8988T (cell line): ENCODE results near the gene ID2.

Experiments
- DNase-seq: peaks from one replicate; pipeline ENCODE4 v3.0.0; 2011

ID2 gene, protein sequence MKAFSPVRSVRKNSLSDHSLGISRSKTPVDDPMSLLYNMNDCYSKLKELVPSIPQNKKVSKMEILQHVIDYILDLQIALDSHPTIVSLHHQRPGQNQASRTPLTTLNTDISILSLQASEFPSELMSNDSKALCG

DNA sequence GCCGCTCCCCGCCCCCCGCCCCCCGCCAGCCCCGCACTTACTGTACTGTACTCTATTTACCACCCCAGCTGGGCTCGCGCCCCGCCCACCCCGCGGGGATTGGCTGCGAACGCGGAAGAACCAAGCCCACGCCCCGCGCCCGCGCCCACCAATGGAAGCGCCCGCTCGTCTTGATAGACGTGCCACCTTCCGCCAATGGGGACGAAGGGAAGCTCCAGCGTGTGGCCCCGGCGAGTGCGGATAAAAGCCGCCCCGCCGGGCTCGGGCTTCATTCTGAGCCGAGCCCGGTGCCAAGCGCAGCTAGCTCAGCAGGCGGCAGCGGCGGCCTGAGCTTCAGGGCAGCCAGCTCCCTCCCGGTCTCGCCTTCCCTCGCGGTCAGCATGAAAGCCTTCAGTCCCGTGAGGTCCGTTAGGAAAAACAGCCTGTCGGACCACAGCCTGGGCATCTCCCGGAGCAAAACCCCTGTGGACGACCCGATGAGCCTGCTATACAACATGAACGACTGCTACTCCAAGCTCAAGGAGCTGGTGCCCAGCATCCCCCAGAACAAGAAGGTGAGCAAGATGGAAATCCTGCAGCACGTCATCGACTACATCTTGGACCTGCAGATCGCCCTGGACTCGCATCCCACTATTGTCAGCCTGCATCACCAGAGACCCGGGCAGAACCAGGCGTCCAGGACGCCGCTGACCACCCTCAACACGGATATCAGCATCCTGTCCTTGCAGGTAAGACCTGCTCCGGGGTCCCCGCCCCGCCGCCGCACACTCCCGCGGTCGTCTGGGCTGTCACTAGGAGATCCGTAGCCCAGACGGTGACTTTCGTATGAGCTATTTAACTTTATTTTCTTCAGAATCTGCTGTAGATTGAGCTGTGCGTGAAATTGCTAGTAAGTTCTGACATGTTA lies at the start of gene ID2:
Gene ID2, plus strand, starts transcription at position 271 of the 907 bp plus-strand sequence. Its CDS starts 110 bp downstream, at position 381.
- DNase-seq: peak; percentile 98

DNA sequence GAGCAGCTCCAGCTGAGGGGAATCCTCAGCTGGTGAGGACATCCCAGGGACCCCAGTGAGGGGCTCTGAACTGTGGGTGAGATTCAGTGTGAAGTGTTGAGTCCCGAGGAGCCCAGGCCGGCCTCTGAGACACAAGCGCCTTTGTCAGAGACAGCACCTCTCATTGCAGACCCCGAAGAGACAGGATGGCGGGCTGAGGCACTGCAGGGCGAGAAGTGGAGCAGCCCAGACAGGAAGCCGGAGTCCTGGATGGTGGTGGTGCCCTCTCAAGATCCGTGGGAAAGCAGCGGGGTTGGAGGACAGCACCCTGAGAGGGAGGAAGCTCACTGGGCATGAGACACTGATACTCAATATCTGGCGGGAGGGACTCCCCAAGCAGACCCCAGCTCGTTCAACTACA lies 49.1 kb upstream of the ID2 start:
- DNase-seq: no peak

DNA sequence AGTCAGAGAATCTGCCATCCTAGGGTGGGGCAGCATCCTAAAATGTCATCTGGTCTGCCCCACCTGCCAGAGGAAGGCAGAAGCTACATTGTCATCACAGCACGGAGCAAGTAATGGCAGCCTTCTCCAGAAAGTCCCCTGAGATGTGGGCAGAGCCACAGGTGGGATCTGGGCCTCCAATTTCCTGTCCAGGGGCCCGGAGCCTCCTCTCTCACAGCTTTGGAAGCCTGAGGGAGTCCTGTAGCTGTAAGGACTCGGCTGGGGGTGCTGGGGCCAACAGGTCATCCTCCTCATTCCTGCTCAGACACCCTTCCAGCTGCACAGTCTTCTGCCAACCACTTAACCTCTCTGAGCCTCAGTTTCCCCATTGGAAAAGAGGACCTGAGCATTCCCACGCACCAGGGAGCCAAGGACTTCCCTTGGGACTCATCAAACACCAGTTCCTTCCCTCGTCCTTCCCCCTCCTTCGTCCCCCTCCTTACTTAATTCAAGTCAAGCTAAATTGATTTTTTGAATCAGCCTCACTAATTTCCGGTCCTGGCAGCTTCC lies 48.6 kb upstream of the ID2 start:
- DNase-seq: no peak

DNA sequence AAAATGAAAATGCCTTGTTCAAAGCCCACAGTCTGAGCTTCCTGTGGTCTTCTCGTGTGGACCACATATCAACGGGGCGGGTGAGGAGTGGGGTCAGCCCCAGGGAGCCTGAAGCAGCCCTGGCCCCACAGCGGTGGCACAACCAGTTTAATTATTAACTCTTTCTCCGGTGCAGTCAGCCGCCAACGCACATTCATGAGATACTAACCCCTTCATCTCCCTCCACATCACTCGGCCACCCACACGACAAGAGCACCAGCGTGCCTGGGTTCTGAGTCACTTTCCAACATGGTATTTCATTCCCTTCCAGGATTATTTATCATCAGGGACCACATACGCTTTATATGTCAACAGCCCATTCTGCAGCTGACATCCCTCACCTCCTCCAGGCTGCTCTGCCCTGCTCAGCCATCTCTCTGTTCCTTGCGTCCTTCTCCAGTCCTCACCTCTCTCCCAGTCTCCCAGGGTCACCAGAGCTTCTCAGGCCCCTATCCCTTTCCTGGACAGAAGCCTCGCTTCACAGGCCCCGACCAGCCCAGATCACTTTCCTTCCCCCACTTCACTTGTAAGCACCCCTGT lies 48.0 kb upstream of the ID2 start:
- DNase-seq: peak; percentile 53

DNA sequence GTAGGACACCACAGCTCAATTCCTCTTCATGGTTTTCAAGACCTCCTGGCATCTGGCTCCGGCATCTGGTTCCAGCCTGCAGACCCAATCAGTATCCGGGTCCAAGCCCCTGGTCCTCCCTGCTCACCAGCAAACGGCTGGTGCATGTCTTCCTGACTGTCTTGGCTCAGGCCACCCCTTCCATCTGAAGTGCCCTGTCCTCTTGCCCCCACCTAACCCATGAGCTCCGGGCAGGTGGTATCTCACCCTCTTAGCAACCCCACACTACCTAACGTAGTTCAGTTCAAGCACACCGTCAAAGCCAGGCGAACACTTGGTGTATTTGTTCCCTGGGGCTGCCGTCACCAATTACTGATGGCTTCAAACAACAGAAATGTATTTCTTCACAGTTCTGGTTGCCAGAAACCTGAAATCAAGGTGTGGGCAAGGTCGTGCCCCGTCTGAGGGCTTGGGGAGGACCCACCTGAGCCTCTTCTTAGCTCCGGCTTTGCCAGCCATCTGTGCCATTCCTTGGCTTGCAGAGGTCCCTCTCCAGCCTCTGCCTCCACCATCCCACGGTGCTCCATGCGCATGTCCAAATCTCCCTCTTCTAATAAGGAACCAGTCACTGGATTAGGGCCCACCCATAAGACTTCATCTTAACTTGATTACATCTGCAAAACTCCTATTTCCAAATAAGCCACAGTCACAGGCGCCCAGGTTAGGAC lies 47.2 kb upstream of the ID2 start:
- no peak for DNase-seq

DNA sequence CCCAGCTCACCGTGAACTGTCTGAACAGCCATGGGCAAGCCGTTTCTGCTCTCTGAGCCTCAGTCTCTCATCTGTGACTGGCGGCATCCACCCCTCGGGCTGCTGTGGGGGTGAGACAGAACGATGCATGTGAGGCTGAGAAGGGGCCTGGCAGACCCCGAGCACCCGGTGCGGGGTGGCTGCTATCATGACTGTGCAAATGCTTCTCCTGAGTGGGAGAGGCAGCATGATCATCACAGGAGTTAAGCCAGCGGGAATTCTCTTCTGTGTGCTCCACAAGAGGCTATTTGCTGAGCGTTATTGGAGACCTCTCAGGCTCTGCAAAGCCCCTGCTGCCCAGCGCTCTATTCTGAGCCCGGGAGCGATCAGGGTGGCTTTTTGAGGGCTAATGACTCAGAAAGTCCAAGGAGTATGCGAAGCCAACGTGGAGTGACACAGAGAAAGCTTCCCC lies 45.8 kb upstream of the ID2 start:
- no peak for DNase-seq

DNA sequence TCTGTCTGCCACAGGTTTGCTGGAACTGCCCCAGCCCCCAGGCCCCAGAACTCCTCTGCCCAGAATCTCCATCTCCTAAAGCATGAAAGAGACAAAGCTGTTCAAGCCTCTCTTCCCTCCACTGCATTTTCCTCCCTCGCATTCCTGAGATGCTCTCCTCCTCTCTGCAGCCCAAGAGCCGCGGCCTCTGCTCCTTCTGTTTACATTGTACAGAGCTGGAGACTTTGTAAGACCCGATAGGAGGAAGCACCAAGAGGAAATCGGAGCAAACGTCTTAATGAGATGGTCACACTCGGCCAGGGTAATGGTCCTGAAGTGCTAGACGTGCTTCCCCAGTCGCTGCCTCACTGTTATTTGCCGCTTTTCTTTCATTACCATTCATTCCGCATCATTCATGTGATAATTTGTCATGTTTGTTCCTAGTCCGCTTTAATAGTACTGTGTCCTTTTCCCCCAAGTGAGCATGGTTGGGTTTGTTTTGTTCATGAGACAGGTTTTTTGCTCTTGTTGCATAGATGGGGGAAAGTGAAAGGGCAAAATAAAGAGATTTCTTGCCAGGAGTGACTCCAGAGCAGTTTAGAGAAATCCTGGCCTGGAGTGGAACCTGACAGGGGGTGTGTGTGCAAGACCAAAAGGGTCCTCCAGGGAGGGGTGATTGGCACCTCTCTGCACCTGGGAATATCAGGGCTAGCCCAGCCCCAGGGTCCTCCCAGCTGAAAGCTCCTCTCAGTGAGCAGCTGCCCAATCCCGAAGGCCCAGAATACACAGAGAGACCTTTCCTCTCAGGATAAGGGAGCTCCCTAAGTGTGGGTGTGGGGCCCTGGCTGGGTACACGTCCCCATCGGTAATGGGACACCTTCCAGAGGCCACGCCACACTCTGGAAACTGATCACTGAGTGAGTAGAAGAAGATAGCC lies 44.9 kb upstream of the ID2 start:
- DNase-seq: no peak

DNA sequence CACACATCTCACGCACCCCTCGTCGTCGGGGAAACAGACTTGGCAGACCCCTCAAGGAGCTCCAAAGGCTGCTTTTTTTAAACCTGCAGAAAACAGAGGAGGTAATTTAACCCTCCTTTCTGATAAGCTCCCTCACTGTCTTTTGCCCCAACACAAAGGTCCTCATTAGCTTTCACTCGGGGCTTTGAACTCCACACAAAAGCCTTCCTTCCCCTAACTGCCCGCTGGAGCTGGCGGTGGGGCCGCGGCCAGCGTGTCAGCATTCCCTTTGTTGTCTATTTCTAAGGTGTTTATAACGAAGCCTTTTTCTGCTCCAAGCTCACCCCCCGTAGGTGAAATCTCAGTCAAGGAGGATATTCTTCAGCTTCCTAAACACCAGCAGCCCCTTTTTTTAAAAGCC lies 43.5 kb upstream of the ID2 start:
- DNase-seq: no peak

DNA sequence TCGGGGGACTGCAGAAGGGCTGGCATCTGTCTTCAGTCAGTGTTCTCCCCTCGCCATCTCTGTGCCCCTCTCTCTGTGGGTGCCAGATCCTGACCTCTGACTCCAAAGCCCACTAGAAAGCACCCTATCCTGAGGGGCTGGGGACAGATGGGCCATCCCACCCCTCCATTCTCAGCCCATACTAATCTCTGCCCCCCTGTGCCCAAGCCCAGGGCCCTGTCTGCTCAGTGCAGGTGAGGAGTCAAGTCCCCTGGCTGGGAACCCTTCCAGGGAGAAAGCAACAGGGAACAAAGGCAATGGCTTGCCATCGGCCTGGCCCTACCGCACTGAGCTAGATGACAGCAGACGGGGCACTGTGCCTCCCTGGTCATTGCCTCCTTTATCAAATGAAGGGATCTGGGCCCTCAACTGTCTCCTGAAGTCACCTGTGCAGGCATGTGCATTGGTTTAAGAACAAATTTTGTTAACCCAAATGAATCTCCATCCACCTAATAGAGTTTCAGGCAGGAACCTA lies 42.7 kb upstream of the ID2 start:
- DNase-seq: no peak

DNA sequence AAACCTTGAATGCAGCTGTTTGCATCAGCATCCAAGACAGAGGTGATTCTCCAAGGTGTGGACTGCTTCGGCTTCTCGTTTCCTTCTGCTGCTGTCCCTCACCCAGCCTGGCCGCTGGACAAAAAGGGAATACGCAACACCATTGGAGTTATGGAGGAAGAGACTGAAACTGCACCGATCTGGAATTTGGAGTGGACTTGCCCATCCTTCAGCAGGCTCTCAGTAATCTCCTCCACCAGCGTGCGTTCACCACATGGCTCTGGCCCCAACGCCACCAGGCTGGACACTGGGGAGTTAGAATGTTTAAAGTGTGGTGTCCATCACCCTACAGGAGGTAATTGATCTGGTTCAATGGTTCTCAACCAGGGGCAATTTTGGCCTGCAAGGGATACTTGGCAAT lies 41.4 kb upstream of the ID2 start:
- no peak for DNase-seq

DNA sequence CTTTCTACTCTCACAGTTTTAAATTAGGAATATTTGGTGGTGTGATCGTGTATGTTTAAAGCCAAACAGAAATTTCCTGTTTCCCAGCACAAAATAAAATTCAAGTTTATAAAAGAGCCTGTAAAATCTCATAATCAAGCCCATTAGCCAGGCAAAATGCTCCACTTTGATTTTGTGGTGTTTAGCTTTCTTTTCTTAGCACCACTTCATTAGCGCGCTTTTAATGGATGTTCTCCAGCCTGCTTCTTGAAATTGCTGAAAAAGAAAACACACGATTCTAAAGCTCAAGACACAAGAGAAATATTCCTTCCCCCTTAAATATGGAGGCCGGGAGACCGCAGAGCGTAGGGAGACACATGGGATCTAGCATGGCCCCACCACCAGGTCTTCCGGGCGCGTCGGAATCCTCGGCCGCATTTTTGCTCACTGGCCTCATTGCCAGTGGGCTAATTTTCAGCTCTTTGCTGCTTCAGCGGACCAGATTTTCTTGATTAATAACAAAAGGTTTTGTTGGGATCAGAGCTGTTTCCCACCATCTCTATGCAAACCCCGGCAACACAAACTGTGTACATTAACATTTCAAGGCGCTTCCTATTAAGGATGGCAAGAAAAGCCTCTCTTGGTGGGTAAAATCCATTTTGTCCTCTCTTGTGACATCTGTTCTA lies 40.4 kb upstream of the ID2 start:
- no peak for DNase-seq

DNA sequence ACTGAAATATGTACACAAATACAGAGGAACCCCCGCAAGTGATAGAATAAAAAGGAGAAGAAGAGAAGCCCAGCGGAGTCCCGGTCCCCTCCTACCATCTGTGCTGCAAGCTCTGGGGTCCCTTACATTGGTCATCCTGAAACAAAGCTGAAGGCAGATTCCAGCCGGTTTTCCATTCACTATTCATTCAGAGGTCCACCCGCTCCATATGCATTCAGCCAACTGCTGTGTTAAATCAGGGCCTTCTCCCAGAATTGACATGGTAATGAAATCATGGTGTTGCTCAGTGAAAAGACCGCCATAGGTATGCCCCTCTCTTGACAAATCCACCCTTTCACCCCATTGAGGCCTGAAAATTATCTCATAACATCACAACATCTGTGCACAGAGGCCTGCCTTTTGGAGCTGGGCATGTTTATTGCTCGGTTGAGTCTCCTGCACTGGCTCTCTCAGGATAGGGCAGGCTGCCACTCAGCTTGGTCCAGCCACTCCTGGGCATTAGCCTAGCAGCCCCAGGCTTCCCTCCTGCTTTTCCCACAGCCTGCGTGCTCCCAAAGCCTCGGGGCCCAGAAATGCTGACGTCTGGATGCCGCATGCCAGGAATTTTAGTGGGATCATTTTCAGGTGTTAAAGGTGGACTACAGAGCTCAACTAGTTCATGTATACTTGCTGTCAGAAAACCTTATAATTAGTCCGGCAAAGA lies 39.3 kb upstream of the ID2 start:
- DNase-seq: no peak

DNA sequence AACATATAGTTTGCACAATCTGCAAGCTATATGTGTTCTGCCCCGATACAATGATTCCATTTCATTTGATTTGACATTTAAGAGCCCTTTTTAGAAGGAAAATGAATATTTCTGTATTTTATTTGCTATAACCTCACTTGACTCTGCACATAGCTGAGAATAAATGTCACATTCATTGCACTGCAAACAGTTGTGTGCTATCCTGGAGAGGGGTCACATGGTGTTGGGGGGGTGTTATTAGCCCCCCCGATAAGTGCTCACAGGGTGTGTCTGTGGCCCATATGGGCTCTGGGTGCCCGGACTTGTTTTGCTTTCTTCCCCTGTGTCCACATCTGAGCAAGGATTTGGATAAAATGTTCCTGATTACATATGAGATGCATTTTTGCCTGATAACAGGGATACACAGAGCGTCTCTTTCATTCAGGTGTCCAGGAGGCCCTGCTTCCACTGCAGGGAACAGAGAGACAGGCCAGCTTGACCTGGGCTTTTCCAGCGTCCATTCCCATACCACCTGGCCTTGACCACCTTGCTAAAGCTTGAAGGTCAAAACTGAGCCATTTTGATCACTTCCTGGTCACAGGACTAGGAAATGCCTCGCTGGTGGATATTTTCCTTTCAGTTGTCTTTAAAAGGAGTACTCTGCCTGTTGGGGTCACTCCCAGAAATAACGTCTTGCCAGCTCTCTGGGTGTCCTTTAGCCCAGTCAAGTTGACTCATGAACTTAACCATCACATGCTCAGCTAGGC lies 38.4 kb upstream of the ID2 start:
- no peak for DNase-seq

DNA sequence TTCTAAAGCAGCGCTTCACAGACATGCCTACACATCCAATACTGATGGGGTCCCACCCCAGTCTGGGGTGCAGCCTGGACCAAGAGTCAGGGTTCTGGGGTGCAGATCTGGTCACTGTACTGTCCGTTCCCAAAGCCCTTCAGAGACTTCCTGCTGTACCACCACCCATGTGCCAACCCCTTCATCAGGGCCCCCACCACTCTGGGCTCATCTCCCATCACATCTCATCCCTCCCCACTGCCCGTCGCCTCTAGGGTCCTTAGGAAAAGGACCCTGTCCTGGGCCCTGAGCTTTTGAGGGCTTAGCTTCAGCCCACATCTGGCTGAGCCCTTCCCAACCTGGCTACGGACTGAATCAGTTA lies 37.9 kb upstream of the ID2 start:
- DNase-seq: no peak

DNA sequence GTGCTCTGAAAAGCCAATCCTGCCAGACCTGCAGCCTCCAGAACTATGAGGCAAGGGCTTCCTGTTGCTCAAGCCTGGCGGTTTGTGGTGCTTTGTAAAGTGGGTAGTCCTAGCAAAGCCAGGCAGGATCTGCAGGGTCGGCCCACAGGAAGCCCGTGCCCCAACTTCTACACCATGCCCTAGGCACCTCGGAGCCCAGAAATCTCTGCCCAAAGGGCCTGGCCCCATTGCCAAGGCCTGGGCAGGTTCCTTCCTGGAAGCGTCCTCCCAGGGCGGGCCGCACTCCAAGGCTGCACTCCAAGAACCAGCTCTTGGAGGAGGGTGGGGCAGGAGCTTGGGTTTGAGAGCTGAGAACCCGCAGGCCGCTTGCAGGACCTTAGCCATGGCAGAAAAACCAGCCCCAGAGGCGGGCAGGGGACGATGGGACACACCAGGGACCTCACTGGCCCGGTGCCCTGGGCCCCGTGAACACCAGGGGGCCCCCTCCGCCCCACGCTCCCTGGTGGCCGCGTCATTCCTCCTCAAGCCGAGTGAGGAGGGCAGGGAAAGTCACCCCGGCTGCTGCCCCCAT lies 37.2 kb upstream of the ID2 start:
- DNase-seq: no peak

DNA sequence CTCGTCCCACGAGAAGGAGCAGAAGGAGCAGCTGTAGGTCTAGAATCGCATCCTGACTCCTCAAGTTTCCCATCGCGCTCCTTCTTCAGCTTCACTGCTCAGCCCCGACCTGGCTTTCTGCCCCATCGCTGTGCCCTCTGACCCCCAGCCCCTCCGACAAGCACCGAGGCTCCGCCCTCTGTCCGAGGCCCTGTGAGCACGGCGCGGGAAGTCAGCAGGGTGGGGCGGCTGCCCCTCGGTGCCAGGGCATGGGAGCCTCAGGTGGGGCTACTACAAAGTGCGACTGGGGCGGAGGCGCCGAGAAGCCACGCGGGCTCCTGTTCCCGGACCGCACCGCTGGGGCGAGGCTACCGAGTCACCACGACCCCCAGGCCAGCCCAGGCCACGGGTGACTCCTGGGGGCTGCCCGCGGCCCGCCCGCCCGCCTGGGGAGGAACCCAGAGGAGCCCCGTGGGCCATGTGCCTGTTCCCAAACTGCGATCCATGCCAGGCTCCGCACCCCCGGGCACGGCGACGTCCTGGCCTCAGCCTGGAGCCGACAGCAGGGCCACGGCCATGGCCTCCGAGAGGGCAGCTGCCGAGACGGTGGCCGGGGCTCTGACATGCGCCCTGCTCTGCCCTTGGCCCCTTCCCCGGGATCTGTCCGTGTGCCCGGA lies 36.6 kb upstream of the ID2 start:
- DNase-seq: no peak

DNA sequence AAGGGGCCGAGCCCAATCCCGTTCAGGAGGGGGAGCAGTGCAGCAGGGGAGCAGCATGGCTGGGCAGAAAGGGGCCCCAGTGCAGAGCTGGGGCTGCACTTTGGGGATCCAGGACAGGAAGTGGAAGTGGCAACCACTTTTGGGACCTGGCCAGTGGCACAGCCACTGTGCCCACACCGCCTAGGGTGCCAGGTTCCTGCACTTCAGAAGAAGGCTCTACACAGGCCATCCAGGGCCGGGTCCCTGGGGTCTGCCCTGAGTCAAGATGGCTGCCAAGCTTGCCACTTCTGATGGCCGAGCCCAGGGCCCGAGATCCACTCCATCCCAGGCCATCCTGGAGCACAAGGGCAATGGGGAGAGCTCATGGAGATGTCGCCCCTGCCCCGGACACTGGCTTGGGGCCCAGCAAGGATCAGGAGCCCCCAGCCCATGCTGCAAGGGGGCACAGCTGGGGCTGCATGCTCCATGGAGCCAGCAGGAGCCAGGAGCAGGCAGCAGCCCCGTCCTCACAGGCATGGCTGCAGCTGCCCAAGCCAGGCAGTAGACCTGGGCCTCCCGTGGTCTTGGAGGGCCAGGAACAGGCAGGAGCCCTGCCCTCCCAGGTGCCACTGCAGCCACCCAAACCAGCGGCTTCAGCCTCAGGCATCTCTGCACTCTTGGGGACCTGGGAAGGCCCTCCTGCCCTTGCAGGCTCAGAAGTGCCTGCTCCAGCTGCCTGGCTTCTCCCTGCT lies 35.0 kb upstream of the ID2 start:
- no peak for DNase-seq

DNA sequence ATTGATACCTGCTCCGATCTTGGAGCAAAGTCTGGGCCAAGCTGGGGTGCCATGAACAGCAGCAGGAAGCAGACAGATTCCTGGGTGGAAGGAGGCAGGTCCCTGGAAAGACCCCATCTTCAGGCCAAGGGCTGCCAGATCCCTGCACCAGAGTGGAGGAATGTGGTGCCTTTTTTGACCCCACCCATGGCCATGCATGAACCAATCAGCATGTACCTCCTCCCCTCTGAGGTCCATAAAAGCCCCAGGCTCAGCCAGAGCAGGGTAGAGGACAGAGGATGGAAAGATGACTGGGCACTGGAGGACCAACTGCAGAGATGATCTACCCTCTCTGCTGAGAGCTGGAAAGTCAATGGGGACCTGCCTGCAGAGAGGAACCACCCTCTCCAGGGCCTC lies 34.4 kb upstream of the ID2 start:
- DNase-seq: no peak
